ENCODE results near the gene HSPD1. TPM values are rescaled to one million over a fixed set of nuclear protein-coding genes. Genes with fewer than 3 reads are reported as not detected.

The HSPD1 gene
- total and polyA plus RNA-seq, 2 of the 13 experiments (the other 11 are each of a cell fraction or from before 2014, with no cell fraction given) = 685 to 2,610 TPM

GRCh38 chr2:197500503-197501131, 977 bp upstream of the HSPD1 start (continued):
- TF ChIP-seq ZNF253 (CRISPR knock-in tag; IDR thresholded peaks at IDR 0.05; ENCODE audit: borderline replicate concordance) (no peak), POLR2G (IDR thresholded peaks at IDR 0.05; ENCODE audit: low read depth, low read length) (peak; percentile 48), ZNF724P (CRISPR knock-in tag; IDR thresholded peaks at IDR 0.05; ENCODE audit: borderline replicate concordance) (no peak), HMG20A (CRISPR knock-in tag; IDR thresholded peaks at IDR 0.05; ENCODE audit: borderline replicate concordance) (no peak), SIN3B (IDR thresholded peaks at IDR 0.05; ENCODE audit: low read length) (no peak), MTF1 (CRISPR knock-in tag; IDR thresholded peaks at IDR 0.05) (no peak), JUND (CRISPR knock-in tag; IDR thresholded peaks at IDR 0.05) (no peak), ZNF768 (CRISPR knock-in tag; IDR thresholded peaks at IDR 0.05) (peak; percentile 62; the same call in 1 of the 2 replicates), STAG1 (CRISPR knock-in tag; IDR thresholded peaks at IDR 0.05) (no peak; the same call in 1 of the 2 replicates), RXRB (CRISPR knock-in tag; IDR thresholded peaks at IDR 0.05; ENCODE audit: borderline replicate concordance) (0 out of 2 replicates have a peak, but pooled peaks have one; percentile 0), THAP11 (CRISPR knock-in tag; IDR thresholded peaks at IDR 0.05) (no peak), ZNF503 (CRISPR knock-in tag; IDR thresholded peaks at IDR 0.05) (no peak), CSRNP2 (CRISPR knock-in tag; conservative IDR thresholded peaks at IDR 0.05; ENCODE audit: low read depth) (no peak), ZNF616 (CRISPR knock-in tag; IDR thresholded peaks at IDR 0.05; ENCODE audit: low read depth) (no peak), EEA1 (CRISPR knock-in tag; IDR thresholded peaks at IDR 0.05; ENCODE audit: borderline replicate concordance) (no peak), FOXC1 (CRISPR knock-in tag; IDR thresholded peaks at IDR 0.05; ENCODE audit: borderline replicate concordance) (no peak), ZNF609 (CRISPR knock-in tag; IDR thresholded peaks at IDR 0.05; ENCODE audit: borderline replicate concordance) (no peak), ZNF83 (CRISPR knock-in tag; IDR thresholded peaks at IDR 0.05; ENCODE audit: borderline replicate concordance) (no peak), POGK (CRISPR knock-in tag; conservative IDR thresholded peaks at IDR 0.05) (0 out of 2 replicates have a peak, but pooled peaks have one; percentile 6), ZMYM3 (CRISPR knock-in tag; IDR thresholded peaks at IDR 0.05) (no peak)
